K562 (cell line): ENCODE measurements around the gene ATAD3B.
A peak's percentile ranks its signal among the peaks of the same experiment; 100 is the strongest.
"Not testable (repeated sequence)": the region's sequence is repeated elsewhere in the genome, so short reads cannot be mapped to it uniquely, and the experiment has no call there.

ENCODE experiments used
- BRCA1 ChIP-seq, 2 experiments: fragments of 450-650 bp in 1 of 2; sonication (generic) in 1 of 2; formaldehyde crosslinking in 1 of 2; IDR thresholded peaks; 2 replicates each; pipeline versions ENCODE4 v1.5.0 to v1.6.1; 2017 to 2020; ENCODE audit warnings: mild to moderate bottlenecking in 1 of 2, missing genetic modification reagents in 1 of 2
- EP300 ChIP-seq: IDR thresholded peaks from 2 replicates; pipeline ENCODE4 v1.6.1; 2012; ENCODE audit warnings: low read length, improper control_type of control experiment
- FIP1L1 ChIP-seq: fragments of 200-400 bp; formaldehyde crosslinking; IDR thresholded peaks from 2 replicates; pipeline ENCODE4 v1.6.1; 2018; ENCODE audit warnings: mild to moderate bottlenecking, low read depth, low read length; ENCODE audit not compliant: poor library complexity, severe bottlenecking
- FOS ChIP-seq: IDR thresholded peaks from 3 replicates; pipeline ENCODE4 v1.6.1; 2011; ENCODE audit not compliant: insufficient read length; ENCODE audit errors: extremely low read depth
- GABPB1 ChIP-seq: sonication (generic); formaldehyde crosslinking; IDR thresholded peaks from 2 replicates; pipeline ENCODE4 v1.8.0; 2022; ENCODE audit warnings: mild to moderate bottlenecking, missing genetic modification reagents
- POLR2AphosphoS5 ChIP-seq: IDR thresholded peaks from 2 replicates; pipeline ENCODE4 v1.6.1; 2011; ENCODE audit warnings: mild to moderate bottlenecking, low read depth, low read length, moderate library complexity; ENCODE audit not compliant: control insufficient read depth, insufficient read depth
- POLR3G ChIP-seq: IDR thresholded peaks from 2 replicates; pipeline ENCODE4 v1.6.1; 2011; ENCODE audit not compliant: insufficient read length, insufficient replicate concordance; ENCODE audit errors: extremely low read depth
- RNF2 ChIP-seq: sonication (generic); IDR thresholded peaks from 2 replicates; pipeline ENCODE4 v1.6.1; 2016
- SETDB1 ChIP-seq: IDR thresholded peaks from one replicate; pipeline ENCODE4 v1.6.1; 2012; ENCODE audit warnings: low read length, control low read depth, inconsistent platforms
- SMC3 ChIP-seq: conservative IDR thresholded peaks from 2 replicates; pipeline ENCODE4 v1.6.1; 2011; ENCODE audit warnings: low read depth, low read length, improper control_type of control experiment; ENCODE audit not compliant: insufficient read depth
- XRCC5 ChIP-seq: fragments of 200-400 bp; formaldehyde crosslinking; IDR thresholded peaks from 2 replicates; pipeline ENCODE4 v1.6.1; 2017; ENCODE audit warnings: low read depth, mild to moderate bottlenecking, low read length
- TF ChIP-seq, protein P1 (sequence below): sonication (generic); formaldehyde crosslinking; IDR thresholded peaks from 2 replicates; pipeline ENCODE4 v1.8.0; 2022; ENCODE audit warnings: mild to moderate bottlenecking, missing genetic modification reagents
- TF ChIP-seq, protein P2 (sequence below), 3 experiments: IDR thresholded peaks in 2 of 3; conservative IDR thresholded peaks in 1 of 3; 2 replicates each; pipeline ENCODE4 v1.5.1; 2011 to 2012; ENCODE audit warnings: low read length in 3 of 3, mild to moderate bottlenecking in 3 of 3, control low read depth in 2 of 3, improper control_type of control experiment in 1 of 3, inconsistent platforms in 1 of 3, low read depth in 1 of 3, mixed read lengths in 1 of 3, moderate library complexity in 1 of 3; ENCODE audit not compliant: insufficient read depth in 2 of 3

DNA sequence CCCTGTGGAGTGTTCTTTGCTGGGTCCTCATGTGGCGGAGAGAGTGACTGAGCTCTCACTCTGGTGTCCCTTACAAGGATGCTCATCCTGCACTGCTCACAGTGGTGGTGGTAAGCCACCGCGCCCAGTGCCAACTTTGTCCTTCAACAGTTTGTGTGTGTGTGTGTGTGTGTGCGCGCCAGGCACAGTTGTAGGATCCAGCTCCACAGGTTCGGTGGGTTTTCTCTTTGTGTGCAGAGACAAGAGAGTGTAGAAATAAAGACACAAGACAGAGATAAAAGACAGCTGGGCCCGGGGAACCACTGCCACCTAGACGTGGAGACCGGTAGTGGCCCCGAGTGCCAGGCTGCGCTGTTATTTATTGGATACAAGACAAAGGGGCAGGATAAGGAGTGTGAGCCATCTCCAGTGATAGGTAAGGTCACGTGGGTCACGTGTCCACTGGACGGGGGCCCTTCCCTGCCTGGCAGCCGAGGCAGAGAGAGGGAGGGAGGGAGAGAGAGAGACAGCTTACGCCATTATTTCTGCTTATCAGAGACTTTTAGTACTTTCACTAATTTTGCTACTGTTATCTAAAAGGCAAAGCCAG, 33.3 kb downstream of the ATAD3B start:
- TF ChIP-seq FIP1L1; POLR3G; EP300; RNF2; FOS; POLR2AphosphoS5; GABPB1; SETDB1; SMC3; XRCC5; BRCA1 (IDR thresholded peaks at IDR 0.05); BRCA1 (CRISPR knock-in tag; IDR thresholded peaks at IDR 0.05): not testable (repeated sequence)
- TF ChIP-seq, protein P1, sequence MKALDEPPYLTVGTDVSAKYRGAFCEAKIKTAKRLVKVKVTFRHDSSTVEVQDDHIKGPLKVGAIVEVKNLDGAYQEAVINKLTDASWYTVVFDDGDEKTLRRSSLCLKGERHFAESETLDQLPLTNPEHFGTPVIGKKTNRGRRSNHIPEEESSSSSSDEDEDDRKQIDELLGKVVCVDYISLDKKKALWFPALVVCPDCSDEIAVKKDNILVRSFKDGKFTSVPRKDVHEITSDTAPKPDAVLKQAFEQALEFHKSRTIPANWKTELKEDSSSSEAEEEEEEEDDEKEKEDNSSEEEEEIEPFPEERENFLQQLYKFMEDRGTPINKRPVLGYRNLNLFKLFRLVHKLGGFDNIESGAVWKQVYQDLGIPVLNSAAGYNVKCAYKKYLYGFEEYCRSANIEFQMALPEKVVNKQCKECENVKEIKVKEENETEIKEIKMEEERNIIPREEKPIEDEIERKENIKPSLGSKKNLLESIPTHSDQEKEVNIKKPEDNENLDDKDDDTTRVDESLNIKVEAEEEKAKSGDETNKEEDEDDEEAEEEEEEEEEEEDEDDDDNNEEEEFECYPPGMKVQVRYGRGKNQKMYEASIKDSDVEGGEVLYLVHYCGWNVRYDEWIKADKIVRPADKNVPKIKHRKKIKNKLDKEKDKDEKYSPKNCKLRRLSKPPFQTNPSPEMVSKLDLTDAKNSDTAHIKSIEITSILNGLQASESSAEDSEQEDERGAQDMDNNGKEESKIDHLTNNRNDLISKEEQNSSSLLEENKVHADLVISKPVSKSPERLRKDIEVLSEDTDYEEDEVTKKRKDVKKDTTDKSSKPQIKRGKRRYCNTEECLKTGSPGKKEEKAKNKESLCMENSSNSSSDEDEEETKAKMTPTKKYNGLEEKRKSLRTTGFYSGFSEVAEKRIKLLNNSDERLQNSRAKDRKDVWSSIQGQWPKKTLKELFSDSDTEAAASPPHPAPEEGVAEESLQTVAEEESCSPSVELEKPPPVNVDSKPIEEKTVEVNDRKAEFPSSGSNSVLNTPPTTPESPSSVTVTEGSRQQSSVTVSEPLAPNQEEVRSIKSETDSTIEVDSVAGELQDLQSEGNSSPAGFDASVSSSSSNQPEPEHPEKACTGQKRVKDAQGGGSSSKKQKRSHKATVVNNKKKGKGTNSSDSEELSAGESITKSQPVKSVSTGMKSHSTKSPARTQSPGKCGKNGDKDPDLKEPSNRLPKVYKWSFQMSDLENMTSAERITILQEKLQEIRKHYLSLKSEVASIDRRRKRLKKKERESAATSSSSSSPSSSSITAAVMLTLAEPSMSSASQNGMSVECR (CRISPR knock-in tag): not testable (repeated sequence)
- TF ChIP-seq, protein P2, sequence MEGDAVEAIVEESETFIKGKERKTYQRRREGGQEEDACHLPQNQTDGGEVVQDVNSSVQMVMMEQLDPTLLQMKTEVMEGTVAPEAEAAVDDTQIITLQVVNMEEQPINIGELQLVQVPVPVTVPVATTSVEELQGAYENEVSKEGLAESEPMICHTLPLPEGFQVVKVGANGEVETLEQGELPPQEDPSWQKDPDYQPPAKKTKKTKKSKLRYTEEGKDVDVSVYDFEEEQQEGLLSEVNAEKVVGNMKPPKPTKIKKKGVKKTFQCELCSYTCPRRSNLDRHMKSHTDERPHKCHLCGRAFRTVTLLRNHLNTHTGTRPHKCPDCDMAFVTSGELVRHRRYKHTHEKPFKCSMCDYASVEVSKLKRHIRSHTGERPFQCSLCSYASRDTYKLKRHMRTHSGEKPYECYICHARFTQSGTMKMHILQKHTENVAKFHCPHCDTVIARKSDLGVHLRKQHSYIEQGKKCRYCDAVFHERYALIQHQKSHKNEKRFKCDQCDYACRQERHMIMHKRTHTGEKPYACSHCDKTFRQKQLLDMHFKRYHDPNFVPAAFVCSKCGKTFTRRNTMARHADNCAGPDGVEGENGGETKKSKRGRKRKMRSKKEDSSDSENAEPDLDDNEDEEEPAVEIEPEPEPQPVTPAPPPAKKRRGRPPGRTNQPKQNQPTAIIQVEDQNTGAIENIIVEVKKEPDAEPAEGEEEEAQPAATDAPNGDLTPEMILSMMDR (IDR thresholded peaks at IDR 0.05 in 2 of 3, conservative IDR thresholded peaks at IDR 0.05 in 1 of 3; ENCODE audit: insufficient read depth in 2 of 3, low read depth in 1 of 3, low read length in 3 of 3): peak; percentile 67 to 80 (median 68)
